Activated naive CD4-positive, alpha-beta T cell treated with anti-CD3 and anti-CD28 coated beads, Interleukin-2, amount 50 U/mL, for 72 hours (primary cell): ENCODE results near the gene SUOX. TPM values are rescaled to one million over a fixed set of nuclear protein-coding genes. Genes with fewer than 3 reads are reported as not detected.
"Not testable (repeated sequence)": the region's sequence is repeated elsewhere in the genome, so short reads cannot be mapped to it uniquely, and the experiment has no call there.

Experiments
- ATAC-seq, 2 donors: fragments of 150-1000 bp; cut with Tn5 transposase; 2 replicates each; pipeline ENCODE4 v1.10.0; 2021; ENCODE audit warnings: mild to moderate bottlenecking in 2 of 2, moderate library complexity in 2 of 2
- DNase-seq, 2 donors: peaks; one replicate each; pipeline ENCODE4 v3.0.0; 2021 to 2022; ENCODE audit warnings: low spot score in 2 of 2
- H3K27ac Mint-ChIP-seq, 2 donors: one replicate each; pipeline ENCODE4 v1.8.0; 2022; ENCODE audit warnings: mild to moderate bottlenecking in 2 of 2, mixed read lengths in 2 of 2
- H3K36me3 Mint-ChIP-seq, 2 donors: one replicate each; pipeline ENCODE4 v1.8.0; 2022; ENCODE audit warnings: mixed read lengths in 2 of 2
- H3K9me3 Mint-ChIP-seq, 2 donors: one replicate each; pipeline ENCODE4 v1.8.0; 2022; ENCODE audit warnings: mixed read lengths in 2 of 2
- total RNA-seq, 2 donors: library from RNA; stranded (reverse); gene quantifications; one replicate each; pipeline ENCODE4 v1.2.3, GENCODE V29; 2022

SUOX gene
- total RNA-seq, 2 donors from 2014 or later = 5.7 to 15.5 TPM

GRCh38 chr12:56034586-56035332 lies 37.7 kb downstream of the SUOX start:
- Mint-ChIP-seq H3K27ac (peak overlapping the region in 1 of 2 donors; percentile 55), H3K9me3 (no peaks in the 10 kb centered on the region), H3K36me3 (peaks cover 17 to 28% of the 10 kb centered on the region in 2 donors)
- no peak for DNase-seq
- peak; percentile 34 to 65 for ATAC-seq

- H3K36me3 Mint-ChIP-seq = peaks cover 12 to 23% of the 10 kb centered on the region in 2 donors
- H3K27ac Mint-ChIP-seq = peak overlapping the region; percentile 4 to 5
- no peaks in the 10 kb centered on the region for H3K9me3 Mint-ChIP-seq
- DNase-seq (no peak), ATAC-seq (no peak)
Observed at GRCh38 chr12:56037161-56037560, 40.1 kb downstream of the SUOX start.

- ATAC-seq = no peak
- Mint-ChIP-seq H3K27ac (peak overlapping the region; percentile 71 to 95), H3K36me3 (peaks cover 15 to 27% of the 10 kb centered on the region in 2 donors), H3K9me3 (no peaks in the 10 kb centered on the region)
- DNase-seq = no peak
Observed at GRCh38 chr12:56038022-56038655, 41.1 kb downstream of the SUOX start.

- peaks cover 24 to 40% of the 10 kb centered on the region in 2 donors for H3K36me3 Mint-ChIP-seq
Observed at GRCh38 chr12:56040151-56040550, 43.1 kb downstream of the SUOX start.

GRCh38 chr12:56040963-56041551 lies 44.0 kb downstream of the SUOX start:
- DNase-seq (no peak), ATAC-seq (peak in 1 of 2 donors; percentile 1)
- peaks cover 24 to 32% of the 10 kb centered on the region in 2 donors for H3K36me3 Mint-ChIP-seq
- no peaks in the 10 kb centered on the region for H3K9me3 Mint-ChIP-seq
- H3K27ac Mint-ChIP-seq = peak overlapping the region; percentile 95

More at GRCh38 chr12:56040151-56040550, 43.1 kb downstream of the SUOX start:
- peak overlapping the region; percentile 95 for H3K27ac Mint-ChIP-seq
- no peaks in the 10 kb centered on the region for H3K9me3 Mint-ChIP-seq
- DNase-seq (no peak), ATAC-seq (peak; percentile 59 to 74)

- Mint-ChIP-seq H3K9me3 (no peaks in the 10 kb centered on the region), H3K36me3 (peaks cover 24 to 32% of the 10 kb centered on the region in 2 donors), H3K27ac (peak within 1 kb of the TSS; percentile 95 to 100)
- peak; percentile 88 to 92 for DNase-seq
- peak; percentile 84 to 90 for ATAC-seq
Observed at GRCh38 chr12:56041552-56042429, 44.7 kb downstream of the SUOX start, which contains the start of gene RPS26. RPS26 (plus strand) TSS chr12:56041918; CDS start chr12:56042167, 249 bp downstream.

GRCh38 chr12:56042430-56042813 lies 45.3 kb downstream of the SUOX start:
- H3K9me3 Mint-ChIP-seq, DNase-seq, ATAC-seq: not testable (repeated sequence)
- H3K36me3 Mint-ChIP-seq = peaks cover 24 to 32% of the 10 kb centered on the region in 2 donors
- H3K27ac Mint-ChIP-seq = peak overlapping the region; percentile 95 to 100

- Mint-ChIP-seq H3K27ac (peak overlapping the region; percentile 95 to 100), H3K36me3 (peaks cover 24 to 32% of the 10 kb centered on the region in 2 donors), H3K9me3 (no peaks in the 10 kb centered on the region)
- ATAC-seq (no peak), DNase-seq (no peak)
Observed at GRCh38 chr12:56042843-56043242, 45.8 kb downstream of the SUOX start.

- Mint-ChIP-seq H3K9me3 (no peaks in the 10 kb centered on the region), H3K36me3 (peaks cover 24 to 28% of the 10 kb centered on the region in 2 donors), H3K27ac (peak overlapping the region; percentile 32 to 91)
- DNase-seq = no peak
- no peak for ATAC-seq
Observed at GRCh38 chr12:56046027-56046780, 49.1 kb downstream of the SUOX start.

- H3K27ac Mint-ChIP-seq = no peak overlapping the region
- ATAC-seq = no peak
- DNase-seq = no peak
- no peaks in the 10 kb centered on the region for H3K36me3 Mint-ChIP-seq
- no peaks in the 10 kb centered on the region for H3K9me3 Mint-ChIP-seq
Observed at GRCh38 chr12:56053407-56053893, 56.4 kb downstream of the SUOX start.

Other genes starting within 250 kb of the SUOX start
- gene SARNP, start 179.6 kb upstream of the SUOX start, total RNA-seq = 100 to 1,000 TPM in 1 of 2 donors, 10 to 100 TPM in 1; 95.0 to 101 TPM
- 10 to 100 TPM; 27.0 to 35.2 TPM for gene ORMDL2, start 179.2 kb upstream of the SUOX start, total RNA-seq
- 10 to 100 TPM; 29.0 to 33.4 TPM for gene DNAJC14, start 167.7 kb upstream of the SUOX start, total RNA-seq
- gene MMP19, start 154.3 kb upstream of the SUOX start, total RNA-seq = under 1 TPM in 1 of 2 donors, not detected in 1; 0.12 TPM
- gene PYM1, start 69.4 kb upstream of the SUOX start, total RNA-seq = 10 to 100 TPM; 18.9 to 32.9 TPM
- 100 to 1,000 TPM; 386 to 441 TPM for gene DGKA, start 66.1 kb upstream of the SUOX start, total RNA-seq
- gene PMEL, start 31.2 kb upstream of the SUOX start, total RNA-seq = 1 to 10 TPM; 1.2 to 5.6 TPM
- 100 to 1,000 TPM; 116 to 144 TPM for gene CDK2, start 30.4 kb upstream of the SUOX start, total RNA-seq
- gene RAB5B, start 23.2 kb upstream of the SUOX start, total RNA-seq = 10 to 100 TPM; 43.1 to 51.8 TPM
- gene IKZF4, start 23.8 kb downstream of the SUOX start, total RNA-seq = 10 to 100 TPM; 17.0 to 19.5 TPM
- gene RPS26, start 44.6 kb downstream of the SUOX start, total RNA-seq = 10 to 100 TPM; 47.4 to 49.0 TPM
- under 1 TPM; 0.25 to 0.34 TPM for gene ERBB3, start 82.9 kb downstream of the SUOX start, total RNA-seq
- gene PA2G4, start 107.3 kb downstream of the SUOX start, total RNA-seq = 100 to 1,000 TPM; 224 to 356 TPM
- gene RPL41, start 119.4 kb downstream of the SUOX start, total RNA-seq = 1,000 to 10,000 TPM; 5,050 to 5,339 TPM
- 10 to 100 TPM in 1 of 2 donors, 1 to 10 TPM in 1; 7.1 to 15.0 TPM for gene ZC3H10, start 121.0 kb downstream of the SUOX start, total RNA-seq
- gene ESYT1, start 131.0 kb downstream of the SUOX start, total RNA-seq = 100 to 1,000 TPM; 159 to 197 TPM
- 100 to 1,000 TPM in 1 of 2 donors, 10 to 100 TPM in 1; 99.7 to 112 TPM for gene MYL6B, start 155.3 kb downstream of the SUOX start, total RNA-seq
- gene MYL6, start 161.1 kb downstream of the SUOX start, total RNA-seq = 1,000 to 10,000 TPM; 1,014 to 1,193 TPM
- 100 to 1,000 TPM; 101 to 123 TPM for gene SMARCC2, start 192.2 kb downstream of the SUOX start, total RNA-seq
- gene RNF41, start 224.6 kb downstream of the SUOX start, total RNA-seq = 10 to 100 TPM; 33.4 to 39.0 TPM
- 10 to 100 TPM; 60.7 to 90.5 TPM for gene NABP2, start 227.1 kb downstream of the SUOX start, total RNA-seq
- gene SLC39A5, start 232.8 kb downstream of the SUOX start, total RNA-seq = 1 to 10 TPM in 1 of 2 donors, under 1 TPM in 1; 0.51 to 2.0 TPM